DND-41 (cell line): ENCODE results near the gene SRRM3.
"Not testable (repeated sequence)": the region's sequence is repeated elsewhere in the genome, so short reads cannot be mapped to it uniquely, and the experiment has no call there.

Experiments
- EZH2 ChIP-seq: IDR thresholded peaks from 3 replicates; pipeline ENCODE4 v1.6.1; 2012; ENCODE audit warnings: borderline replicate concordance, low read depth, mild to moderate bottlenecking, moderate library complexity, low read length, inconsistent platforms; ENCODE audit not compliant: severe bottlenecking
- TF ChIP-seq, protein P1 (sequence below): IDR thresholded peaks from 2 replicates; pipeline ENCODE4 v1.5.1; 2012; ENCODE audit warnings: borderline replicate concordance, low read length, moderate library complexity, mild to moderate bottlenecking; ENCODE audit not compliant: poor library complexity, severe bottlenecking; ENCODE audit errors: extremely low read depth

GRCh38 chr7:76215349-76215748 is 13.7 kb downstream of the SRRM3 start:
- TF ChIP-seq EZH2, result not testable (repeated sequence)
- TF ChIP-seq, protein P1, sequence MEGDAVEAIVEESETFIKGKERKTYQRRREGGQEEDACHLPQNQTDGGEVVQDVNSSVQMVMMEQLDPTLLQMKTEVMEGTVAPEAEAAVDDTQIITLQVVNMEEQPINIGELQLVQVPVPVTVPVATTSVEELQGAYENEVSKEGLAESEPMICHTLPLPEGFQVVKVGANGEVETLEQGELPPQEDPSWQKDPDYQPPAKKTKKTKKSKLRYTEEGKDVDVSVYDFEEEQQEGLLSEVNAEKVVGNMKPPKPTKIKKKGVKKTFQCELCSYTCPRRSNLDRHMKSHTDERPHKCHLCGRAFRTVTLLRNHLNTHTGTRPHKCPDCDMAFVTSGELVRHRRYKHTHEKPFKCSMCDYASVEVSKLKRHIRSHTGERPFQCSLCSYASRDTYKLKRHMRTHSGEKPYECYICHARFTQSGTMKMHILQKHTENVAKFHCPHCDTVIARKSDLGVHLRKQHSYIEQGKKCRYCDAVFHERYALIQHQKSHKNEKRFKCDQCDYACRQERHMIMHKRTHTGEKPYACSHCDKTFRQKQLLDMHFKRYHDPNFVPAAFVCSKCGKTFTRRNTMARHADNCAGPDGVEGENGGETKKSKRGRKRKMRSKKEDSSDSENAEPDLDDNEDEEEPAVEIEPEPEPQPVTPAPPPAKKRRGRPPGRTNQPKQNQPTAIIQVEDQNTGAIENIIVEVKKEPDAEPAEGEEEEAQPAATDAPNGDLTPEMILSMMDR, result not testable (repeated sequence)
